SK-N-SH (cell line): ENCODE data around the gene STK11IP. TPM values are rescaled to one million over a fixed set of nuclear protein-coding genes. Genes with fewer than 3 reads are reported as not detected.

ENCODE experiments used
- CTCF ChIA-PET: fragments of 300-600, 350-600 bp; formaldehyde crosslinking; extraction: SDS; loops from one replicate; lab custom pipeline; 2021; lab: Yijun Ruan, JAX
- POLR2A ChIA-PET: fragments of 350-600 bp; sonication (Branson Sonifier 250); formaldehyde crosslinking; extraction: SDS; loops from one replicate; lab custom pipeline; 2020; ENCODE audit warnings: antibody characterized with exemption, inconsistent platforms; lab: Yijun Ruan, JAX
- DNase-seq: peaks from one replicate; pipeline ENCODE4 v3.0.0; 2012
- H2AFZ ChIP-seq: fragments of 200-600 bp; sonication (generic); 2 replicates; pipeline ENCODE4 v1.8.1; 2016; ENCODE audit warnings: antibody characterized with exemption, mild to moderate bottlenecking, low read depth
- H3F3A ChIP-seq: fragments of 200-600 bp; sonication (generic); replicated peaks from 2 replicates; pipeline ENCODE3; 2016; ENCODE audit warnings: antibody characterized with exemption, mild to moderate bottlenecking; ENCODE audit not compliant: insufficient read depth
- H3K27ac ChIP-seq, 2 experiments: fragments of 200-500 bp in 1 of 2; fragments of 200-600 bp in 1 of 2; sonication (Bioruptor generic) in 1 of 2; sonication (generic), shearing (Covaris generic) in 1 of 2; 2 replicates each; pipeline versions ENCODE4 v1.5.1 to v1.6.1; 2014 to 2016; ENCODE audit warnings: low read depth in 2 of 2, inconsistent platforms in 1 of 2, low read length in 1 of 2, mild to moderate bottlenecking in 1 of 2, mixed read lengths in 1 of 2
- H3K27me3 ChIP-seq: fragments of 200-600 bp; sonication (generic), shearing (Covaris generic); 2 replicates; pipeline ENCODE4 v1.6.1; 2016; ENCODE audit warnings: mixed run types; ENCODE audit not compliant: insufficient read depth
- H3K36me3 ChIP-seq, 2 experiments: fragments of 200-500 bp in 1 of 2; fragments of 200-600 bp in 1 of 2; sonication (Bioruptor generic) in 1 of 2; sonication (generic) in 1 of 2; replicated peaks in 1 of 2; 2 replicates each; pipeline versions ENCODE3 to v1.5.1; 2014 to 2016; ENCODE audit warnings: low read length in 1 of 2, mild to moderate bottlenecking in 1 of 2; ENCODE audit not compliant: insufficient read depth in 2 of 2, control insufficient read depth in 1 of 2
- H3K4me1 ChIP-seq, 2 experiments: fragments of 200-500 bp in 1 of 2; fragments of 200-600 bp in 1 of 2; sonication (Bioruptor generic) in 1 of 2; sonication (generic), shearing (Covaris generic) in 1 of 2; 2 replicates each; pipeline versions ENCODE4 v1.5.1 to v1.6.1; 2014 to 2016; ENCODE audit warnings: low read depth in 1 of 2, low read length in 1 of 2, mixed run types in 1 of 2; ENCODE audit not compliant: insufficient read depth in 2 of 2, control insufficient read depth in 1 of 2
- H3K4me2 ChIP-seq: fragments of 200-600 bp; sonication (generic), shearing (Covaris generic); 2 replicates; pipeline ENCODE4 v1.6.1; 2017; ENCODE audit warnings: mixed run types
- H3K4me3 ChIP-seq, 2 experiments: fragments of 200-500 bp in 1 of 2; fragments of 200-600 bp in 1 of 2; sonication (Bioruptor generic) in 1 of 2; sonication (generic), shearing (Covaris generic) in 1 of 2; 2 replicates each; pipeline versions ENCODE4 v1.5.1 to v1.8.1; 2014 to 2016; ENCODE audit warnings: low read depth in 2 of 2, inconsistent platforms in 1 of 2, low read length in 1 of 2, mild to moderate bottlenecking in 1 of 2, mixed read lengths in 1 of 2, moderate library complexity in 1 of 2
- H3K79me2 ChIP-seq: fragments of 200-600 bp; sonication (generic); 2 replicates; pipeline ENCODE4 v1.8.1; 2017; ENCODE audit warnings: mild to moderate bottlenecking; ENCODE audit not compliant: insufficient read depth
- H3K9ac ChIP-seq: fragments of 200-600 bp; sonication (generic); 2 replicates; pipeline ENCODE4 v1.6.1; 2017; ENCODE audit warnings: mixed run types
- H3K9me2 ChIP-seq: fragments of 200-600 bp; sonication (generic); 2 replicates; pipeline ENCODE4 v1.6.1; 2017; ENCODE audit warnings: mixed run types
- H3K9me3 ChIP-seq: fragments of 200-600 bp; sonication (generic); 2 replicates; pipeline ENCODE4 v1.6.1; 2017; ENCODE audit warnings: mixed run types, mild to moderate bottlenecking, moderate library complexity
- H4K20me1 ChIP-seq: fragments of 200-600 bp; sonication (generic); 2 replicates; pipeline ENCODE4 v1.6.1; 2017; ENCODE audit warnings: mild to moderate bottlenecking, mixed run types; ENCODE audit not compliant: insufficient read depth
- ELF1 ChIP-seq: IDR thresholded peaks from 2 replicates; pipeline ENCODE4 v1.4.0; 2012
- EP300 ChIP-seq, 2 experiments: IDR thresholded peaks; 2 replicates each; pipeline versions ENCODE4 v1.4.0 to v1.6.1; 2012; ENCODE audit warnings: borderline replicate concordance in 1 of 2, low read depth in 1 of 2, low read length in 1 of 2
- FOXJ3 ChIP-seq: sonication (generic); formaldehyde crosslinking; IDR thresholded peaks from 2 replicates; pipeline ENCODE4 v1.5.1; 2020; ENCODE audit warnings: mild to moderate bottlenecking, missing genetic modification reagents
- GABPA ChIP-seq: IDR thresholded peaks from 2 replicates; pipeline ENCODE4 v1.4.0; 2012; ENCODE audit warnings: low read depth, mild to moderate bottlenecking
- IRF3 ChIP-seq: fragments of 150-350 bp; IDR thresholded peaks from 2 replicates; pipeline ENCODE4 v1.6.1; 2016; ENCODE audit warnings: mild to moderate bottlenecking, low read depth, low read length
- JUND ChIP-seq: IDR thresholded peaks from 2 replicates; pipeline ENCODE4 v1.4.0; 2012
- MAX ChIP-seq: IDR thresholded peaks from 2 replicates; pipeline ENCODE4 v1.4.0; 2012; ENCODE audit warnings: low read depth
- MEF2A ChIP-seq: IDR thresholded peaks from 2 replicates; pipeline ENCODE4 v1.4.0; 2012; ENCODE audit warnings: low read depth, borderline replicate concordance
- MXI1 ChIP-seq: IDR thresholded peaks from 2 replicates; pipeline ENCODE4 v1.6.1; 2012; ENCODE audit warnings: mild to moderate bottlenecking, low read depth, low read length, improper control_type of control experiment
- NRF1 ChIP-seq: IDR thresholded peaks from 2 replicates; pipeline ENCODE4 v1.6.1; 2012; ENCODE audit warnings: low read depth, mild to moderate bottlenecking, low read length
- PBX3 ChIP-seq: IDR thresholded peaks from 2 replicates; pipeline ENCODE4; 2012
- RCOR1 ChIP-seq: fragments of 150-350 bp; IDR thresholded peaks from 2 replicates; pipeline ENCODE4 v1.6.1; 2017; ENCODE audit warnings: antibody characterized with exemption, low read length
- REST ChIP-seq: IDR thresholded peaks from 2 replicates; pipeline ENCODE4 v1.6.1; 2012; ENCODE audit warnings: mild to moderate bottlenecking, low read depth, low read length, moderate library complexity
- RXRA ChIP-seq: IDR thresholded peaks from 2 replicates; pipeline ENCODE4 v1.4.0; 2012; ENCODE audit warnings: low read depth, mild to moderate bottlenecking, borderline replicate concordance
- TAF1 ChIP-seq: IDR thresholded peaks from 2 replicates; pipeline ENCODE4 v1.6.1; 2012; ENCODE audit warnings: low read depth, mild to moderate bottlenecking, low read length, moderate library complexity, borderline replicate concordance
- TCF12 ChIP-seq: IDR thresholded peaks from 2 replicates; pipeline ENCODE4 v1.4.0; 2012
- USF2 ChIP-seq: fragments of 150-350 bp; IDR thresholded peaks from 2 replicates; pipeline ENCODE4 v1.6.1; 2017; ENCODE audit warnings: antibody characterized with exemption, low read length, low read depth, borderline replicate concordance
- WGBS: methylation state at CpG from one replicate; pipeline ENCODE4 v1.1.6; 2017; ENCODE audit warnings: low lambda C conversion rate; 5-methylcytosine and 5-hydroxymethylcytosine counted together
- polyA plus RNA-seq, 3 experiments: library from polyadenylated mRNA; depleted of rRNA; stranded (reverse); fragments of >200 nt; gene quantifications; 2 replicates each; pipeline ENCODE4 v1.2.3, GENCODE V29; 2012

Gene STK11IP
- polyA plus RNA-seq, 1 of the 3 experiments (the other 2 are of a cell fraction) = 22.9 TPM

- no peak for TF ChIP-seq FOXJ3 (CRISPR knock-in tag)
- no peak for TF ChIP-seq GABPA
- TF ChIP-seq, all 33 proteins: peak for 0
Measured at GRCh38 chr2:219663116-219663762, 65.6 kb downstream of the STK11IP start (continued).

GRCh38 chr2:219664041-219664440 lies 66.4 kb downstream of the STK11IP start:
- no peaks in the 10 kb centered on the region for H3K79me2 ChIP-seq
- CTCF ChIA-PET = interaction anchor here (1.9 kb wide), 1 partner anchor 26 kb away, joined by 8 read pairs; no protein-coding TSS in a partner anchor
- TF ChIP-seq MXI1 (no peak), MEF2A (no peak), PBX3 (no peak), EP300 (IDR thresholded peaks at IDR 0.05; ENCODE audit: borderline replicate concordance in 1 of 2, low read depth in 1 of 2, low read length in 1 of 2) (no peak), NRF1 (no peak), TAF1 (no peak), REST (no peak), GABPA (no peak)
- no peak overlapping the region for H3K4me3 ChIP-seq
- no peak overlapping the region for H3K27ac ChIP-seq
- no peak overlapping the region for H3K4me2 ChIP-seq
- no peaks in the 10 kb centered on the region for H3K4me1 ChIP-seq
- H3K27me3 ChIP-seq = peaks cover under 1% of the 10 kb centered on the region; the same call in 1 of the 2 replicates
- 61% methylated on average over 5 of the region's 5 CpGs for WGBS
- no peaks in the 10 kb centered on the region for H3K9me3 ChIP-seq
- DNase-seq = no peak
- POLR2A ChIA-PET = no interaction called here
- H3K9ac ChIP-seq = no peak overlapping the region
- no peaks in the 10 kb centered on the region for H3F3A ChIP-seq
- H3K9me2 ChIP-seq = no peaks in the 10 kb centered on the region
- no peaks in the 10 kb centered on the region for H4K20me1 ChIP-seq
- H3K36me3 ChIP-seq = no peaks in the 10 kb centered on the region
- no peak overlapping the region for H2AFZ ChIP-seq

GRCh38 chr2:219664944-219665343 lies 67.3 kb downstream of the STK11IP start:
- Histone ChIP-seq H3K9me3 (no peaks in the 10 kb centered on the region), H3K9ac (no peak overlapping the region), H3K79me2 (no peaks in the 10 kb centered on the region), H3K27me3 (peaks cover 8% of the 10 kb centered on the region; the same call in 1 of the 2 replicates), H3K9me2 (no peaks in the 10 kb centered on the region), H2AFZ (no peak overlapping the region), H3K36me3 (no peaks in the 10 kb centered on the region), H3K4me2 (no peak overlapping the region), H3K27ac (no peak overlapping the region), H3F3A (no peaks in the 10 kb centered on the region), H4K20me1 (no peaks in the 10 kb centered on the region), H3K4me1 (no peaks in the 10 kb centered on the region), H3K4me3 (no peak overlapping the region)
- TF ChIP-seq RXRA = no peak
- TF ChIP-seq GABPA = no peak
- no peak for TF ChIP-seq JUND
- no peak for TF ChIP-seq IRF3
- no peak for TF ChIP-seq ELF1
- no peak for TF ChIP-seq MAX
- no peak for TF ChIP-seq PBX3
- no peak for TF ChIP-seq MEF2A
- TF ChIP-seq TCF12 = no peak
- TF ChIP-seq USF2 = no peak
- TF ChIP-seq RCOR1 = no peak
- WGBS = 37% methylated on average over 4 of the region's 4 CpGs
- ChIA-PET CTCF (interaction anchor here (1.9 kb wide), 1 partner anchor 25 kb away, joined by 8 read pairs; no protein-coding TSS in a partner anchor), POLR2A (no interaction called here)
- no peak for DNase-seq
